ENCODE data around the gene FAM174C. TPM values are rescaled to one million over a fixed set of nuclear protein-coding genes. Genes with fewer than 3 reads are reported as not detected.

FAM174C gene
- total and polyA plus RNA-seq, 2 experiments from 2014 or later = 31.2 to 34.4 TPM

GRCh38 chr19:1273263-1274041, 1.9 kb upstream of the FAM174C start:
- H3K36me3 ChIP-seq = peaks cover 42% of the 10 kb centered on the region
- H3K4me1 ChIP-seq (ENCODE audit: low read depth) = peaks cover 23% of the 10 kb centered on the region
- H3K27ac ChIP-seq = peak overlapping the region; percentile 98
- no peak overlapping the region for H3K4me3 ChIP-seq
- TF ChIP-seq CTCF (IDR thresholded peaks at IDR 0.05; ENCODE audit: low read depth, low read length) = no peak
- no peaks in the 10 kb centered on the region for H3K27me3 ChIP-seq
- DNase-seq (ENCODE audit: low read depth in 1 of 2, low spot score in 1 of 2) = no peak
- no peaks in the 10 kb centered on the region for H3K9me3 ChIP-seq (ENCODE audit: low read depth)

GRCh38 chr19:1274081-1274851, 1.1 kb upstream of the FAM174C start:
- H3K27me3 ChIP-seq = no peaks in the 10 kb centered on the region
- H3K4me1 ChIP-seq (ENCODE audit: low read depth) = peaks cover 20% of the 10 kb centered on the region
- peak overlapping the region; percentile 98 for H3K27ac ChIP-seq
- peak overlapping the region; percentile 62 for H3K4me3 ChIP-seq
- TF ChIP-seq CTCF (IDR thresholded peaks at IDR 0.05; ENCODE audit: low read depth, low read length) = no peak
- H3K9me3 ChIP-seq (ENCODE audit: low read depth) = no peaks in the 10 kb centered on the region
- DNase-seq (ENCODE audit: low read depth in 1 of 2, low spot score in 1 of 2) = no peak
- H3K36me3 ChIP-seq = peaks cover 44% of the 10 kb centered on the region

- Histone ChIP-seq H3K27me3 (no peaks in the 10 kb centered on the region), H3K4me3 (peak overlapping the region; percentile 62), H3K9me3 (ENCODE audit: low read depth) (no peaks in the 10 kb centered on the region), H3K4me1 (ENCODE audit: low read depth) (peaks cover 20% of the 10 kb centered on the region), H3K36me3 (peaks cover 44% of the 10 kb centered on the region), H3K27ac (peak overlapping the region; percentile 98)
- DNase-seq (ENCODE audit: low read depth in 1 of 2, low spot score in 1 of 2) = no peak
- no peak for TF ChIP-seq CTCF (IDR thresholded peaks at IDR 0.05; ENCODE audit: low read depth, low read length)
Measured at GRCh38 chr19:1274852-1275259, 474 bp upstream of the FAM174C start.

- H3K4me3 ChIP-seq = peak overlapping the region; percentile 62
- H3K4me1 ChIP-seq (ENCODE audit: low read depth) = peaks cover 9% of the 10 kb centered on the region
- no peak for DNase-seq (ENCODE audit: low read depth in 1 of 2, low spot score in 1 of 2)
- no peaks in the 10 kb centered on the region for H3K27me3 ChIP-seq
- peak overlapping the region; percentile 98 for H3K27ac ChIP-seq
- peaks cover 41% of the 10 kb centered on the region for H3K36me3 ChIP-seq
- no peak for TF ChIP-seq CTCF (IDR thresholded peaks at IDR 0.05; ENCODE audit: low read depth, low read length)
- no peaks in the 10 kb centered on the region for H3K9me3 ChIP-seq (ENCODE audit: low read depth)
Measured at GRCh38 chr19:1275976-1276627, 772 bp downstream of the FAM174C start.

- no peak for TF ChIP-seq CTCF (IDR thresholded peaks at IDR 0.05; ENCODE audit: low read depth, low read length)
- DNase-seq (ENCODE audit: low read depth in 1 of 2, low spot score in 1 of 2) = no peak
- H3K27me3 ChIP-seq = no peaks in the 10 kb centered on the region
- peaks cover 9% of the 10 kb centered on the region for H3K4me1 ChIP-seq (ENCODE audit: low read depth)
- peaks cover 37% of the 10 kb centered on the region for H3K36me3 ChIP-seq
- no peaks in the 10 kb centered on the region for H3K9me3 ChIP-seq (ENCODE audit: low read depth)
- H3K27ac ChIP-seq = no peak overlapping the region
- no peak overlapping the region for H3K4me3 ChIP-seq
Measured at GRCh38 chr19:1276628-1277022, 1.3 kb downstream of the FAM174C start.

Data from cardiac muscle cell (in vitro differentiated cells and primary cell).